Endothelial cell of umbilical vein (primary cell): Measurements from ENCODE around the gene WDR11. TPM values are rescaled to one million over a fixed set of nuclear protein-coding genes. Genes with fewer than 3 reads are reported as not detected.

Experiments
- BruUV-seq: library from RNA; stranded (reverse); fragments of 400-500 nt; replicated peaks from 2 replicates; lab custom pipeline; 2021; lab: Mats Ljungman, UMichigan
- CTCF ChIA-PET: fragments of 300-600, 350-600 bp; sonication (Branson Sonifier 250); formaldehyde crosslinking; loops from one replicate; lab custom pipeline; 2021; ENCODE audit warnings: antibody characterized with exemption, inconsistent platforms; lab: Charles Lee
- POLR2A ChIA-PET: fragments of 300-600, 350-600 bp; sonication (Branson Sonifier 250); formaldehyde crosslinking; loops from one replicate; lab custom pipeline; 2021; ENCODE audit warnings: antibody characterized with exemption, inconsistent platforms; lab: Charles Lee
- DNase-seq: peaks from one replicate; pipeline ENCODE4 v3.0.0-alpha.2; 2011; ENCODE audit warnings: low read depth, low spot score
- FAIRE-seq: peaks from 2 replicates; lab custom pipeline; 2011; peaks lifted over from hg19 to GRCh38; lab: Jason Lieb, UNC
- H2AFZ ChIP-seq: 2 replicates; pipeline ENCODE4 v1.6.0; 2012; ENCODE audit warnings: low read depth, low read length, control low read depth, inconsistent platforms
- H3K27ac ChIP-seq: 2 replicates; pipeline ENCODE4 v1.5.1; 2011; ENCODE audit warnings: low read depth, mild to moderate bottlenecking, control low read depth, low read length, moderate library complexity; ENCODE audit not compliant: insufficient read depth
- H3K27me3 ChIP-seq, 2 experiments: 2 replicates each; pipeline versions ENCODE4 v1.6.0 to v1.6.1; 2011; ENCODE audit warnings: low read length in 2 of 2, mixed read lengths in 1 of 2; ENCODE audit not compliant: control insufficient read depth in 2 of 2, insufficient read depth in 2 of 2
- H3K36me3 ChIP-seq, 2 experiments: 2 replicates in 1 of 2; 3 replicates in 1 of 2; pipeline ENCODE4 v1.5.1; 2011; ENCODE audit warnings: low read length in 2 of 2, mild to moderate bottlenecking in 1 of 2, moderate library complexity in 1 of 2; ENCODE audit not compliant: control insufficient read depth in 2 of 2, insufficient read depth in 2 of 2; ENCODE audit errors: extremely low read depth in 1 of 2
- H3K4me1 ChIP-seq: 3 replicates; pipeline ENCODE4 v1.5.1; 2011; ENCODE audit warnings: mild to moderate bottlenecking, low read length; ENCODE audit not compliant: control insufficient read depth, insufficient read depth; ENCODE audit errors: extremely low read depth
- H3K4me2 ChIP-seq: 2 replicates; pipeline ENCODE4 v1.6.1; 2011; ENCODE audit warnings: low read length, control low read depth, mixed read lengths; ENCODE audit not compliant: insufficient read depth
- H3K4me3 ChIP-seq, 3 experiments: fragments of 200-600 bp in 1 of 3; sonication (generic), shearing (Covaris generic) in 1 of 3; replicated peaks in 1 of 3; 2 replicates each; pipeline ENCODE4 v1.5.1; 2011 to 2016; ENCODE audit warnings: control low read depth in 3 of 3, low read length in 3 of 3, mild to moderate bottlenecking in 2 of 3, inconsistent platforms in 1 of 3, low read depth in 1 of 3, moderate library complexity in 1 of 3; ENCODE audit not compliant: insufficient read depth in 1 of 3
- H3K79me2 ChIP-seq: 2 replicates; pipeline ENCODE4 v1.6.0; 2012; ENCODE audit warnings: low read length, inconsistent platforms; ENCODE audit not compliant: control insufficient read depth, insufficient read depth
- H3K9ac ChIP-seq: replicated peaks from 2 replicates; pipeline ENCODE3; 2011; ENCODE audit warnings: low read length, control low read depth; ENCODE audit not compliant: insufficient read depth; ENCODE audit errors: extremely low read depth
- H3K9me1 ChIP-seq: replicated peaks from 3 replicates; pipeline ENCODE4 v1.6.0; 2011; ENCODE audit warnings: mild to moderate bottlenecking, low read length; ENCODE audit not compliant: control insufficient read depth, insufficient read depth; ENCODE audit errors: extremely low read depth
- H3K9me3 ChIP-seq: replicated peaks from 2 replicates; pipeline ENCODE4 v1.5.1; 2012; ENCODE audit warnings: low read length, inconsistent platforms; ENCODE audit not compliant: control insufficient read depth, insufficient read depth
- H4K20me1 ChIP-seq: replicated peaks from 2 replicates; pipeline ENCODE3; 2011; ENCODE audit warnings: mild to moderate bottlenecking, low read length; ENCODE audit not compliant: control insufficient read depth, insufficient read depth; ENCODE audit errors: extremely low read depth
- EZH2 ChIP-seq: IDR thresholded peaks from 2 replicates; pipeline ENCODE4 v1.6.1; 2012; ENCODE audit warnings: borderline replicate concordance, low read depth, mild to moderate bottlenecking, moderate library complexity, low read length, inconsistent platforms; ENCODE audit not compliant: severe bottlenecking
- FOS ChIP-seq: IDR thresholded peaks from 2 replicates; pipeline ENCODE4 v1.6.1; 2011; ENCODE audit warnings: mild to moderate bottlenecking, low read length, moderate library complexity, borderline replicate concordance; ENCODE audit not compliant: insufficient read depth
- dilution Hi-C: fragments of 300-500 bp; cut with MboI; formaldehyde crosslinking; loops from one replicate; pipeline ENCODE4 v1.15.0; 2019; ENCODE audit warnings: low sequenced_read_pairs; ENCODE audit not compliant: extremely low pct_ligation_motif_present
- intact Hi-C: fragments of 100-400 bp; cut with micrococcal nuclease; formaldehyde crosslinking; loops from one replicate; pipeline ENCODE4 v1.10.0; 2022
- polyA plus RNA-seq, 4 experiments: library from polyadenylated mRNA; depleted of rRNA in 3 of 4; stranded (reverse) in 3 of 4; unstranded in 1 of 4; fragments of >200 nt; gene quantifications; 2 replicates each; pipeline versions ENCODE4 v1.2.1 to v1.2.3, GENCODE V29; 2011 to 2012; ENCODE audit warnings: missing spikeins in 1 of 4
- total RNA-seq: library from RNA; stranded (reverse); gene quantifications from 2 replicates; pipeline ENCODE4 v1.2.3, GENCODE V29; 2021
- TF ChIP-seq, protein P1 (sequence below), 2 donors: IDR thresholded peaks; 1 replicate in 1 of 2; 2 replicates in 1 of 2; pipeline ENCODE4 v1.5.1; 2011; ENCODE audit warnings: low read length in 2 of 2, mild to moderate bottlenecking in 2 of 2, moderate library complexity in 2 of 2, control low read depth in 1 of 2, inconsistent platforms in 1 of 2, low read depth in 1 of 2; ENCODE audit not compliant: insufficient read depth in 1 of 2; ENCODE audit errors: extremely low read depth in 1 of 2

The WDR11 gene
- total and polyA plus RNA-seq, 2 donors (not counting 3 experiments of a cell fraction or from before 2014, with no cell fraction given), result 63.6 to 73.9 TPM

DNA sequence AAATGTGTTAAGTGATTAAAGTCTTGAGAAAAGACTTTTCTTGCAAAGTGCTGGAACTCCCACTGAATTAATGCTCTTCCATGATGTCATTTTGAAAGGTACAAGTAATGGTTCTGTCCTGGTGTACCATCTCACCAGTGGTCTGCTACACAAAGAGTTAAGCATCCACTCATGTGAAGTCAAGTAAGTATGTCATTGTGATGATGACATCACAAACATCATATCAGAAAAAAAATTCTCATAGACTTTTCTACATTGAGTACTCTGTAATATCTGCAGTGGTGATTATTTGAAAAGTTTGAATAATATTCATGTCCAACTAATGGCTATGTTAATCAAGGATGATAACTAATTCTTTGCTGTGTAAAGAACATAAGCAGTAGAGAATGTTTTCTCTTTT lies 22.6 kb downstream of the WDR11 start:
- Histone ChIP-seq H4K20me1 (no peaks in the 10 kb centered on the region), H3K4me3 (no peak overlapping the region), H3K4me2 (no peak overlapping the region), H3K79me2 (no peaks in the 10 kb centered on the region), H3K27me3 (no peaks in the 10 kb centered on the region), H3K9me1 (no peaks in the 10 kb centered on the region), H3K9me3 (no peaks in the 10 kb centered on the region), H3K27ac (no peak overlapping the region), H3K36me3 (peaks cover 4 to 16% of the 10 kb centered on the region in 2 experiments), H2AFZ (no peak overlapping the region), H3K9ac (no peak overlapping the region), H3K4me1 (no peaks in the 10 kb centered on the region)
- BruUV-seq, result no TSS peak
- DNase-seq, result no peak
- dilution Hi-C loops, result no loop called here
- ChIA-PET POLR2A (no interaction called here), CTCF (interaction anchor here (0.6 to 1.0 kb wide), 2 partner anchors 451 to 909 kb away, joined by 3 read pairs; no protein-coding TSS in a partner anchor)
- intact Hi-C loops, result no loop called here
- TF ChIP-seq FOS, result no peak
- no peak for TF ChIP-seq EZH2
- FAIRE-seq, result no peak

DNA sequence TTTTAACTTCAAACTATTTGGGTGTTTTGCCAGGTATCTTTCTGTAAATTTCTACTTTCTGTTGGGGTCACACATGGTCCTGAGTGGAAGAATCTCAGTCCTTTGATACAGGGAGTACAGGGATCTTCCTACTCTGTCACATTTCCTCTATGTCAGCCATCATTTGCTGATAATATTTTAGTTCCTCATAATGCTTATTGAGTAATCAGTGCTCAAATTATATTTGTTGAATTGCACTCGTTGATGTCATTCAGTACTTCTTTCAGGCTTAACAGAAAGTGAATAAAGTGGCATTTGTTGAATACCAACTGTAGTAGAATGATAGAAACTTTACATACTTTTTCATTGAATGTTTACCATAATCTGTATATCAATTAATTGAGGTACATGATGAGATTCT lies 31.9 kb downstream of the WDR11 start:
- dilution Hi-C loops, result no loop called here
- no peak for FAIRE-seq
- POLR2A ChIA-PET, result no interaction called here
- no peaks in the 10 kb centered on the region for H4K20me1 ChIP-seq
- H3K27me3 ChIP-seq, result no peaks in the 10 kb centered on the region
- intact Hi-C loops, result no loop called here
- no peaks in the 10 kb centered on the region for H3K9me3 ChIP-seq
- H2AFZ ChIP-seq, result no peak overlapping the region
- TF ChIP-seq, protein P1, sequence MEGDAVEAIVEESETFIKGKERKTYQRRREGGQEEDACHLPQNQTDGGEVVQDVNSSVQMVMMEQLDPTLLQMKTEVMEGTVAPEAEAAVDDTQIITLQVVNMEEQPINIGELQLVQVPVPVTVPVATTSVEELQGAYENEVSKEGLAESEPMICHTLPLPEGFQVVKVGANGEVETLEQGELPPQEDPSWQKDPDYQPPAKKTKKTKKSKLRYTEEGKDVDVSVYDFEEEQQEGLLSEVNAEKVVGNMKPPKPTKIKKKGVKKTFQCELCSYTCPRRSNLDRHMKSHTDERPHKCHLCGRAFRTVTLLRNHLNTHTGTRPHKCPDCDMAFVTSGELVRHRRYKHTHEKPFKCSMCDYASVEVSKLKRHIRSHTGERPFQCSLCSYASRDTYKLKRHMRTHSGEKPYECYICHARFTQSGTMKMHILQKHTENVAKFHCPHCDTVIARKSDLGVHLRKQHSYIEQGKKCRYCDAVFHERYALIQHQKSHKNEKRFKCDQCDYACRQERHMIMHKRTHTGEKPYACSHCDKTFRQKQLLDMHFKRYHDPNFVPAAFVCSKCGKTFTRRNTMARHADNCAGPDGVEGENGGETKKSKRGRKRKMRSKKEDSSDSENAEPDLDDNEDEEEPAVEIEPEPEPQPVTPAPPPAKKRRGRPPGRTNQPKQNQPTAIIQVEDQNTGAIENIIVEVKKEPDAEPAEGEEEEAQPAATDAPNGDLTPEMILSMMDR (IDR thresholded peaks at IDR 0.05; ENCODE audit: extremely low read depth in 1 of 2, insufficient read depth in 1 of 2, low read depth in 1 of 2, low read length in 2 of 2), result no peak
- H3K4me2 ChIP-seq, result no peak overlapping the region
- no peaks in the 10 kb centered on the region for H3K4me1 ChIP-seq
- no peak overlapping the region for H3K4me3 ChIP-seq
- DNase-seq, result no peak
- CTCF ChIA-PET, result interaction anchor here (0.7 to 0.8 kb wide), 2 partner anchors 12 to 662 kb away, joined by 3 to 5 read pairs; no protein-coding TSS in a partner anchor
- BruUV-seq, result no TSS peak
- H3K9me1 ChIP-seq, result no peaks in the 10 kb centered on the region
- H3K9ac ChIP-seq, result no peak overlapping the region
- H3K79me2 ChIP-seq, result no peaks in the 10 kb centered on the region
- H3K36me3 ChIP-seq, result peaks cover 4 to 16% of the 10 kb centered on the region in 2 experiments
- no peak overlapping the region for H3K27ac ChIP-seq
